Brain microvascular endothelial cell (primary cell): ENCODE data around the gene MORC2.

Experiments
- DNase-seq: peaks from one replicate; pipeline ENCODE4 v3.0.0-alpha.2; 2020
- H3K27ac ChIP-seq: fragments of 250-450 bp; sonication (Bioruptor Pico); 2 replicates; pipeline ENCODE4 v1.5.1; 2020; ENCODE audit warnings: mild to moderate bottlenecking, moderate library complexity
- H3K27me3 ChIP-seq: fragments of 250-450 bp; sonication (Bioruptor Pico); replicated peaks from 2 replicates; pipeline ENCODE4 v1.5.1; 2020; ENCODE audit warnings: mild to moderate bottlenecking
- H3K36me3 ChIP-seq: fragments of 250-450 bp; sonication (Bioruptor Pico); replicated peaks from 2 replicates; pipeline ENCODE4 v1.5.1; 2020; ENCODE audit warnings: mild to moderate bottlenecking
- H3K4me3 ChIP-seq: 2 replicates; pipeline ENCODE4 v1.5.1; 2011; ENCODE audit warnings: low read depth, mild to moderate bottlenecking, control low read depth, low read length, moderate library complexity
- in situ Hi-C: cut with HindIII; loops from 2 replicates; pipeline ENCODE4 v1.10.0; 2017; ENCODE audit warnings: low sequenced_read_pairs, low pct_ligation_motif_present
- TF ChIP-seq, protein P1 (sequence below): IDR thresholded peaks from 2 replicates; pipeline ENCODE4 v1.5.1; 2011; ENCODE audit warnings: low read depth, mild to moderate bottlenecking, moderate library complexity, low read length, control low read depth, inconsistent platforms; ENCODE audit errors: missing control alignments

The MORC2 gene

DNA sequence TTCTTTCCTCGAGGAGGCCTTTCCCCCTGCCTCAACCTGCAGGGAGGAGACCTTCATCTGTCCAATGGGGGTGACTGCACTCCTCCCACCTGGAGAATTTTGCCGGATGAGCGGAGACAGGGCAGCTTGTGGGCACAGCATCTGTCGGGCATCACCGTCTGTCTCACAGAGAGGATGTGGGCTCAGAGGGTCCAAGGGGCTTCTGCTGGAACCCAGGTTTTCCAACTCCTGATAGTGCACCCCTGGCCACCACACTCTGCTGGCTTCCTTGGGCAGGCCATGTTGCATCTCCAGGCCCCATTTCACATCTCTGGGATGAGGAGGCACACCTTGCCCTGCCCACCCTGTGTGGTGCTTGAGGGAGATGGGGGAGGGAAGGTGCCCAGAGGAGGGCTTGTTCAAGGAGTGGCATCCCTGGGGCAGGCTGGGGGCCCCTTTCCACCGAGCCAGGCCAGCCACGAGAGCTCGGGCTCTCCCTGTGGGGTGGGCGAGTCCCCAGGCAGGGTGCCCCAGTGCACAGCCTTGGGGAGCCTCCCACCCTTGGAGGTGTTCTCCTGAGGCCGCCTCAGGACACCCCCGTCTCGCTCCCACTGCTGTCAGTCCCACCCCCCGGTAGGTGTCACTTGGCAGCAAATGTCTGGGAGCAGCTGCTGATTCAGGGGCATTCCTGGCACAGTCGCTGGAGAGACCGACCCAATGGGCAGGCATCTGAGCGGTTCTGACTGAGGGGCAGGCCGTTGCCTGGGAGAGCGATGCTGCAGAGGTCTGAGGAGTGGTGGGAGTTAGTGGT is 84.2 kb downstream of the MORC2 start:
- no peak overlapping the region for H3K27ac ChIP-seq
- H3K36me3 ChIP-seq = no peaks in the 10 kb centered on the region
- TF ChIP-seq, protein P1, sequence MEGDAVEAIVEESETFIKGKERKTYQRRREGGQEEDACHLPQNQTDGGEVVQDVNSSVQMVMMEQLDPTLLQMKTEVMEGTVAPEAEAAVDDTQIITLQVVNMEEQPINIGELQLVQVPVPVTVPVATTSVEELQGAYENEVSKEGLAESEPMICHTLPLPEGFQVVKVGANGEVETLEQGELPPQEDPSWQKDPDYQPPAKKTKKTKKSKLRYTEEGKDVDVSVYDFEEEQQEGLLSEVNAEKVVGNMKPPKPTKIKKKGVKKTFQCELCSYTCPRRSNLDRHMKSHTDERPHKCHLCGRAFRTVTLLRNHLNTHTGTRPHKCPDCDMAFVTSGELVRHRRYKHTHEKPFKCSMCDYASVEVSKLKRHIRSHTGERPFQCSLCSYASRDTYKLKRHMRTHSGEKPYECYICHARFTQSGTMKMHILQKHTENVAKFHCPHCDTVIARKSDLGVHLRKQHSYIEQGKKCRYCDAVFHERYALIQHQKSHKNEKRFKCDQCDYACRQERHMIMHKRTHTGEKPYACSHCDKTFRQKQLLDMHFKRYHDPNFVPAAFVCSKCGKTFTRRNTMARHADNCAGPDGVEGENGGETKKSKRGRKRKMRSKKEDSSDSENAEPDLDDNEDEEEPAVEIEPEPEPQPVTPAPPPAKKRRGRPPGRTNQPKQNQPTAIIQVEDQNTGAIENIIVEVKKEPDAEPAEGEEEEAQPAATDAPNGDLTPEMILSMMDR = no peak
- in situ Hi-C loops = no loop called here
- no peak for DNase-seq
- no peaks in the 10 kb centered on the region for H3K27me3 ChIP-seq
- H3K4me3 ChIP-seq = no peak overlapping the region

DNA sequence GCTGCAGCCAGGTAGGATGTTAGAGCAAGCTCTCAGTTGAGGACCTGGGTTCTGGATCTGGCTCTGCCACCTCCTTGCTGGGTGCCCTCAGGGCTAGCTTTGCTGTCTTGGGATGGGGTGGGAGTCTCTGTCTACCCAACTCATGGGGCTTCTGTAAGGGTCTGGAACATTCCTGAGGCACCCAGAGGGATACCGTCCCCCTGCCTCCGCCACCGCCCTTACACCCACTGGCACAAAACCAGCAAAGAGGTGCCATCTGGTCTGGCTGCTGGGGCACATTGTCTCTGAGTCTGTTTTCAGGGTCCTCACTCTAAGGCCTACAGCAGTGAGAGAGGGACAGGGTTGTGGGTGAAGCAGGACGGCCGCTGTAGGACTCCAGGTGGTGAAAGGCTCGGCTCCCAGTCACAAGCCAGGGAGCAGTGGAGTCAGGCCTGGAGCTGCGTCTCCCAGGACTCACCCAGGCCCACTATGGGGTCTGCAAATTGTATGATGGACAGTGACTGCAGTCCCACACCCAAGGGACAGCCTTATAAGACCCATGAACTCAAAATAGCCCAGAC is 84.9 kb downstream of the MORC2 start:
- TF ChIP-seq, protein P1 = no peak
- H3K36me3 ChIP-seq = no peaks in the 10 kb centered on the region
- no peak for DNase-seq
- in situ Hi-C loops = no loop called here
- no peak overlapping the region for H3K27ac ChIP-seq
- no peaks in the 10 kb centered on the region for H3K27me3 ChIP-seq
- no peak overlapping the region for H3K4me3 ChIP-seq

DNA sequence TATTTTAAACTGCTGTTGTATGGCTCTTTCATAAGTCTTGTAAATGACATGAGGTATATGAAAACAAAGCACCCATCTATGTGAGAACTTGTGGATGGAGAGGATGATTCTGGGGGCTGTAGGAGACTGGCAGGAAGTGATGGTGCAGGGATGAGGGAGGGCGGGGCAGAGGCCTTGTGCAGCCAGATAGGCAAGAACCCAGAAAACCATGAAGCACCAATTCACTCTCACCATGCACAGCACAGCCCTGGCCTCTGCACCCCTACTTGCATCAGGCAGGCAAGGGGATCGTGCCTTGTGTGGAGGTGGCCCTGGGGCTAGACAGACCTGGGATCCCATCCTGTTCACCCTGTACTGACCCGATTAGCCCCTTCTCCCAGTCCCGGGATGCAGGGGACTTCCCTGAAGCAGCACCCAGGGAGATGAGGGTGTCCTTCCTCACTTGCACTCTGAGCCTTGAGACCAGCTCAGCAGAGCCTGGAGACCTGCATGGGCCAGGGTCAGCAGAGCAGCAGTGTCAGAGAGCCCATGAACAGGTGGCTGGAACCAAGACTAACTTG is 85.5 kb downstream of the MORC2 start:
- DNase-seq = no peak
- TF ChIP-seq, protein P1 = no peak
- no peak overlapping the region for H3K4me3 ChIP-seq
- in situ Hi-C loops = no loop called here
- no peaks in the 10 kb centered on the region for H3K27me3 ChIP-seq
- no peak overlapping the region for H3K27ac ChIP-seq
- no peaks in the 10 kb centered on the region for H3K36me3 ChIP-seq

DNA sequence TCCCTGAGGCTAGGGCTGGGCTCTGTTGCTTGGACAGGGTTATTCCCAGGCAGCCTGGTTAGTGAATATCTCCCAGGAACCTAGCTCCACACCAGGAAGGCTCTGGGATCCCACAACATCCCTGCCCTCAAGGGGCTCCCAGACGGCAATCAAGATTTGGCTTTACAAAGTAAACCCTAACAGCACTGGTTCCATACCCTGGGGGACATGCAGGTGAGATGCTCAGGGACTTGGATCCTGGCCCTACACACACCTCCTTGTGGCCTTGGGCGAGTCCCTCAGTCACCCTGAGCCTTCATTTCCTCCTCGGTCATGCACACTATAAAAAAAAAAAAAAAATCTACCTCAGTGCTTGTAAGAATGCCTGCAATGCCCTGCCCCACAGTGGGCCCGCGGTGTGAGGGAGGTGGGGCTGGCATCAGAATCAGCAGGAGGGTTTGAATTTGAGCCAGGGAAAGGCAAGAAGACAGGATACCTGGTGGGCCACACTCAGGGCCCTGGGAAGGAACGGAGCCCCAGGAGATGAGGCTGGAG is 86.3 kb downstream of the MORC2 start:
- DNase-seq = no peak
- TF ChIP-seq, protein P1 = no peak
- no peaks in the 10 kb centered on the region for H3K36me3 ChIP-seq
- no peak overlapping the region for H3K27ac ChIP-seq
- no peak overlapping the region for H3K4me3 ChIP-seq
- no peaks in the 10 kb centered on the region for H3K27me3 ChIP-seq
- in situ Hi-C loops = no loop called here

DNA sequence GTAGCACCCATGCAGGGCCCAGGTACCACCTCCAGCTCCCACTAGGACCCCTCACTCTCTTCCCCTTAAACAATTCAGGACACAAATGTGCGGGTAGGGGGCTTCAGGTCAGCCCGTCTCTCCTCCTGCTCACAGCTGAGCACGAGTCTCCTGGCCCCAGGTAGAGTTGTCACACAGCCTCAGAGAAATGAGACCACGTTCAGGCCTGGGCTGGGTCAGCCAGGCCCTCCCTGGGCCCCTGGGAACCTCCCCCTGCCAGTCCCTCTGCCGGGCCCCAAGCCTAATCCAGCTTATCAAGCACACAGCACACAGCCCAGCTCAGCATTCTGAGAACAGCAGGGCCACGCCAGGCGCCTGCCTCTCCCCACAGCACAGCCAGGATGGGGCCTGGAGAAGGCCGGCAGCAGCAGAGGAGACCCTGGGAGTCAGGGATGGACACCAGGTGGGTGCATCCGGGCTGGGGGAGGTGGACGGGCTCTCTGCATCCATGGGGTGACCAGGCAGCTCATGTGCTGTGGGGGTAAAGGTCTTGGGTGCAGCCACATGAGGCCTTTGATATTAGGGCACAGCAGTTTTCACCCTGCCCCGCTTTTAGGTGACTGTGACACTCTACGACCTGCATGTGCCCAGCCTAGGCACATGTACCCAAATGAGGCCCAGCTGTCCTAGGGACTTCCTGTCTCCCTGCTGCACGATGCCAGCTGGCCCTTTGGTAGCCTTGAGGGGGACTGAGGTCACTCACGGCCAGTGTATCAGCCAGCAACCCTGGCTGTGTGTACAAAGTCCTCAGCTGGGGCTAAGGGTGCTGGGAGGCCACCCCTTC is 87.0 kb downstream of the MORC2 start:
- no peaks in the 10 kb centered on the region for H3K36me3 ChIP-seq
- in situ Hi-C loops = no loop called here
- TF ChIP-seq, protein P1 = no peak
- H3K27me3 ChIP-seq = no peaks in the 10 kb centered on the region
- no peak overlapping the region for H3K4me3 ChIP-seq
- no peak overlapping the region for H3K27ac ChIP-seq
- no peak for DNase-seq
